Stimulated activated CD4-positive, alpha-beta T cell treated with anti-CD3 and anti-CD28 coated beads, TNF-alpha, amount 100 ng/mL, for 4 hours (primary cell): ENCODE results near the gene TCTN1.
A peak's percentile ranks its signal among the peaks of the same experiment; 100 is the strongest.

Experiments
- DNase-seq, 3 experiments: peaks; one replicate each; pipeline ENCODE4 v3.0.0-alpha.2; 2020; ENCODE audit warnings: low read depth in 3 of 3

TCTN1 gene

DNA sequence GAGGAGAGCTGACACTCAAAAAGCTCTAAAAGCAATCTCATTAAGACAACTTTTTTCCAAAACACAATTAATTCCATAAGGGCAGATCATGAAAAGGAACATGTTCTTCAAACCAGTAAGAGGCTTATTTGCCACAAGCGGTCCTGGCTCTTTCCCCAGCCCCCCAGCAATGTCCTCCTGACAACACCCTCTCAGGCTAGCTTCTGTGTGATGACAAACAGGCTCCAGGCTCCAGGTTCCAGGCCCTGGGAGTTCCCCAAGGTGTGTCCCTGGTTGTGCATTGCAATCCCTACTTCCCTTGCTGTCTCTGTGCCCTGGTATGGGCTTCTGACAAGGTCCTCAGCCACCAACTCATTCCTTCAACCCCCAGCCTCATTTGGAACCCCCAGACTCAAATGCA is 66.1 kb downstream of the TCTN1 start:
- DNase-seq, result no peak

DNA sequence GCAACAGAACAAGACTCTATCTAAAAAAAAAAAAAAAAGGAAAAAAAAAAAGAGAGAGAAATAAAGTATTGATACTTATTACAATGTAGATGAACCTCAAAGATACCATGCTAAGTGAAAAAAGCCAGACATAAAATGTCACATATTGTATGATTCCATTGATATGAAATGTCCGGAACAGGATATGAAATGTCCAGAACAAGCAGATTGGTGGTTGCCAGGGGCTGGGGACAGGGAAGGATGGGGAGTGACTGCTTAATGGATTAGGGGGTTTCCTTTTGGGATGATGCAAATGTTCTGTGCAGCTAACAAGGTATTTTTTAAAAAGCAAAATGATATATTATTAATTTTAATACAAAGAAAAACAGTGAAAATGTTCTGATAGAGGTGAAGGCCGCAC is 70.0 kb downstream of the TCTN1 start:
- DNase-seq, result no peak

DNA sequence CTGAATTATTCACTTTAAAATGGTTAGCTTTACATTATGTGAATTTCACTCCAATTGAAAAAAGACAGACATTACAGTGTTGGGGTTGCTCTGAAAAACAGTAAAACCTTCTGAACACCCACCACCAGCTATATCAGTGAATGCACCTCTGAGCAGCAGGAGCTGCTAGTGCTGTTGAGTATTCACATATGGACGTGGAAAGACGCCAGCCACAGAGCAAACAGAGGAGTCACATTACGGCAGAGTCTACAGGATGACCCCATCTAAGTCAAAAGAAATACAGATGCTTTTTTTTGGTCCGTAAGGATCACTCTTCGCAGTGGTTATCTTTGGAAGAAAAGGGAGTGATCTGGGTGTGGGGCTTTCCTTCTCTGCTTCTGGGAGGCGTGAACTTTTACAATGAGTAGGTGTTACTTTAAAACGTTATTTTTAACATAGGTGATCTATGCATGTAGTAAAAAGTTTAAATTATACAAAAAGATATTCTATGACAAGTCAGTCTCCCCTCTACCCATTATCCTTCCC is 70.4 kb downstream of the TCTN1 start:
- DNase-seq, result no peak

DNA sequence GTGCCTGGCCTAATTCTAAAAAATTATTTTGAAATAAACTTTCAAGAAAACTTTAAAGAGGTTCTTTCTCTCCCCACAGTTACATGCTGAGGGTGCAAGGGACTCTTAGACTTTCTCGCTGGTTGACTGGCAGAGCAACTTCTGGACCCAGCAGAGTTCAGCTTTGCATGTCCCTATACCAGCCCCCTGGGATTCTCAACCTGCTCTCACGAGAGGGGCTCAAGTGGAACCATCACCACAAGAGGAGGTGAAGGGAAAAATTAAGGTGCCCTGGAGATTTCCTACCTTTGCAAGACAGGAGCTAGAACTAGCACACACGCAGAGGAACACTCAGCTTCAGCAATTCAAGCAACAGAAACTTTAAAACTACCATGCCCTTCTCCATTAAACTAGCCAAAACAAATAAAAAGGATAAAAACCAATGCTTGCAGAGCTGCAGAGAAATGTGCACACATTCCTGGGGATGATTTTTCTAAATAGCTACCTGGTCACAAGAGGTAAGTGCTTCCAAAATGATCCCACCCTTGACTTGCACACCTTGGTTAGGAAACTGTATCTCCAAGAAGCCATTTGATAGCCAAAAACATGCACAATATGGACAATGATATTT is 72.5 kb downstream of the TCTN1 start:
- no peak for DNase-seq

DNA sequence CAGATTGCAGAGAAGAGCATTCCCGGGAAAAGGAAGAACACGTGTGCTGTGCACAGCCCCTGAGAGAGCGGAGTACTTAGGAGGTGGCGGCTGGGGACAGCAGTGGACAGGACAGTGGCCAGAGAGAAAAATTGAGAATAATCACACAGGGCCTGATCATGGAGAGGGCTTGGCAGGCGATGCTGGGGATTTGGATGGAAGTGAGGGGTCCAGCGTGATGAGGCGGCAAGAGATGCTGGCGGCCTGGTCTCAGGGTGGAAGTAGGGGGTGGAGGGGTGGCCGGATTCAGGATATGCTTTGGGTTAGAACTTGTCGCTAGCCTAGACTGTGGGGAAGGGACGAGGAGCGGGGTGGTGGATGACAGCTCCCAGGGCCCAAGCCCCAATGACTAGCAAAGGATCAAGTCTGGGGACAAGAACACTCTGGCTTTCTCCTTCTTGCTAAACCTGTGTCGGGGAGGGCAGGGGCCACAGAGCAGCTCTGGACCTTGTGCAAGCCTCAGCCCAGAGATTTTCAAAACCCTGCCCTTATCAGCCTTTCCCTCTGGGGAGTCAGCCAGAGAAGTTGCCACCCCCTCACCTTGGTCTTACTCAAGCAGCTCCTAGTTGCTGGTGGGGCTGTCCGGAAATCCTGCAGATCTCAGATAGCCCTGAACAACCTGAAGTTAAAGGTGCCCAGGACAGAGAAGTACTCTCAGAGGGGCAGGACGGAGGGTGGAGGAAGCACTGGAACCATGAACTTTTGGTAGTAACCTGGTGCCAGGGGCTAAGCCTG is 73.7 kb downstream of the TCTN1 start:
- DNase-seq, result no peak

GRCh38 chr12:110688446-110689280 is 74.7 kb downstream of the TCTN1 start, which contains the start of gene HVCN1:
TSS of gene HVCN1 (minus strand) at chr12:110689115. CDS start at chr12:110683245, 5,870 bp downstream.
- DNase-seq, result peak in 1 of 3 experiments; percentile 12

DNA sequence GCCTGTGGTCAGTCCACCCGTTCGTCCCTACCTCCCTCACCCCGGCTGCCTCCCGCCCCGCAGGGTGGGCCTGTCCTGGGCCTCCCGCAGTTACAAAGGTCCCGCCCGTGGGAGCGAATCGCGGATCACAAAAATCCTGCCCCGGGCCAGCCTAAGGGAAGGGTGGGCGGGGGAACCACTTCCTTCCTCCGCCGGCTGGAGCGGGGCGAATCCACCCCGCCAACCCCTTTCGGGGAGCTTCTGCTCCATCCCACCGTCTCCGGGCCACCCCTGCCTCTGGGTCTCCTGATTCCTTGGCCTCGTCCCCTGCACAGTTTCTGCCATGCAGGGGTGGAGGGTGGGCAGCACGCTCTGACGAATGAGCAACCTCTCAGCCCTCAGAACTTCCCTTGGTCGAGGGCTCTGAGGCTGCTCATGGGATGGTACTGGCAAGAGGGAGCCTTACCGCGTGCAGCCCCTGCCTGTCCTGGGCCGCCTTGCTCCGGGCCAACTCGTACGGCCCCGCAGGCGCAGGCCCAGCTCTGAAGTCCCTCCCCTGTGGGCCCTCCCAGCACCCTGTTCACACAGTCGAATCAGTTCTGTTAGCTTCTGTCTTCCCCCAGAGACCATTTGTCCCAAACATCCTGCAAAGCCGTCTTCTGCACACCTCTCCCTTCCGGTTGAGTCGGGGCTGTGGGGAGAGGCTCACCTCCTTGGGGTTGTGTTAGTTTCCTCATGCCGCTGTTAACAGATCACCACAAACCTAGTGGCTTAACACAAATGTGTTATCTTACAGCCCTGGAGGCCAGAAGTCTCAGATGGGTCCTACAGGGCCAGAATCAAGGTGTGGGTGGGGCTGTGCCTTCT is 75.6 kb downstream of the TCTN1 start:
- peak in 2 of 3 experiments; percentile 13 to 14 for DNase-seq

DNA sequence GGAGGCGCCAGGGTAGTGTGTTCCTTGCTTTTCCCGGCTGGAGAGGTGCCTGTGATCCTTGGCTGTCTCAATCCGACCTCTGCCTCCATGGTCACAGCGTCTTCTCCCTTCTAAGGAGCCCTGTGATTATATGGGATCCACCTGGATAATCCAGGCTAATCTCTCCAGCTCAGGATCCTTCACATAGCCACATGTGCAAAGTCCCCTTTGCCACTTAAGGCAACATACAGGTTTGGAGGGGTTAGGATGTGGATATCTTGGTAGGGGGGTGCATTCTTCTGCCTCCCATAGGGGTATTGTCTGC is 76.2 kb downstream of the TCTN1 start:
- DNase-seq, result no peak

- DNase-seq, result no peak
Measured at GRCh38 chr12:110693731-110694130, 79.8 kb downstream of the TCTN1 start.

DNA sequence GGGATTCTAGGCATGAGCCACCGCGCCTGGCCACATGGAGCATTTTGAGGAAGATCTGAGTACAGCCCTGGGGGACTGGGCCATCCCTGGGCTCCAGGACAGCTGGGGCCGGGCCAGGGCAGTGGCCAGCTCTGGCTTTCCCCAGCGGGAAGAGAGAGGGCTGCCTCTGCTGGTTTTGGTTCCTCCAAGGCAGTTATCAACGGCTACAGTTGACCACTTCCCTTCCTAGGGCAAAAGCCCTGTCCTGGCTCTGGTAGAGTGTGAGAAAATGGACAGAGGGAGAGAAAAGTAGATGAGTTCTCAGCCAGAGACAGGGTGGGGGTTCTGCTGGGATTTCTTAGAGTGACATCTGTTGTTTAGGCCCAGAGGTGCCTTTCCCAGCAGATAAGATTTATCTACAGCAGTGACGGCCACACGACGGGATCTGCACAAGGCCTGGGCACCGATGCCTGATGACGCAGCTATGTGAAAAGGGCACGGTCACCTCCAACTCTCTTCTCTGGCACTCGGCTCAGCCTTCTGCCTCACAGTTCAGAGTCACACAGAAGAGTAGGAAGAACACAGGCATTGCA is 80.5 kb downstream of the TCTN1 start:
- DNase-seq, result no peak

DNA sequence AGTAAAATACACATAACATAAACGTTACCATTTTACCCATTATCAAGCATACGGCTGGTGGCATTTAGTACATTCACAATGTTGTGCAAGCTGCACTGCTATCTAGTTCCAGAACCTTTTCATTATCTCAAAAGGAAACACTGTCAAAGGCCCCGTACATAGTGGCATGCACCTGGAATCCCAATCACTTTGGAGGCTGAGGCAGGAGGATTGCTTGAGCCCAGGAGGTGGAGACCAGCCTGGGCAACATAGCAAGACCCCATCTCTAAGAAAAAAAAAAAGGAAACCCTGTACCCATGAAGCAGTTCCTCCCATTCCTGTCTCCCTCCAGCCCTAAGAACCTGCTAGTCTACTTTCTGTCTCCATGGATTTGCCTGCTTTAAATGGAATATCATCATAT is 82.4 kb downstream of the TCTN1 start:
- no peak for DNase-seq

- no peak for DNase-seq
Measured at GRCh38 chr12:110697236-110697635, 83.3 kb downstream of the TCTN1 start.

GRCh38 chr12:110698171-110698902 is 84.4 kb downstream of the TCTN1 start:
- DNase-seq, result peak; percentile 34 to 54 (median 53)
